SK-N-SH (cell line): ENCODE measurements around the gene USP40.

Experiments used
- EP300 ChIP-seq, 2 experiments: IDR thresholded peaks; 2 replicates each; pipeline versions ENCODE4 v1.4.0 to v1.6.1; 2012; ENCODE audit warnings: borderline replicate concordance in 1 of 2, low read depth in 1 of 2, low read length in 1 of 2
- FOXJ3 ChIP-seq: sonication (generic); formaldehyde crosslinking; IDR thresholded peaks from 2 replicates; pipeline ENCODE4 v1.5.1; 2020; ENCODE audit warnings: mild to moderate bottlenecking, missing genetic modification reagents
- GABPA ChIP-seq: IDR thresholded peaks from 2 replicates; pipeline ENCODE4 v1.4.0; 2012; ENCODE audit warnings: low read depth, mild to moderate bottlenecking
- NRF1 ChIP-seq: IDR thresholded peaks from 2 replicates; pipeline ENCODE4 v1.6.1; 2012; ENCODE audit warnings: low read depth, mild to moderate bottlenecking, low read length
- SMC3 ChIP-seq: IDR thresholded peaks from 2 replicates; pipeline ENCODE4 v1.6.1; 2012; ENCODE audit warnings: low read depth, low read length, improper control_type of control experiment
- TF ChIP-seq, protein P1 (sequence below): fragments of 200-600 bp; sonication (generic); IDR thresholded peaks from 2 replicates; pipeline ENCODE4 v1.6.1; 2017; ENCODE audit warnings: antibody characterized with exemption, mild to moderate bottlenecking, moderate library complexity
- TF ChIP-seq, protein P2 (sequence below): IDR thresholded peaks from 2 replicates; pipeline ENCODE4 v1.4.0; 2012; ENCODE audit warnings: low read depth
- TF ChIP-seq, protein P3 (sequence below): IDR thresholded peaks from 2 replicates; pipeline ENCODE4 v1.4.0; 2012; ENCODE audit warnings: low read depth, borderline replicate concordance

DNA sequence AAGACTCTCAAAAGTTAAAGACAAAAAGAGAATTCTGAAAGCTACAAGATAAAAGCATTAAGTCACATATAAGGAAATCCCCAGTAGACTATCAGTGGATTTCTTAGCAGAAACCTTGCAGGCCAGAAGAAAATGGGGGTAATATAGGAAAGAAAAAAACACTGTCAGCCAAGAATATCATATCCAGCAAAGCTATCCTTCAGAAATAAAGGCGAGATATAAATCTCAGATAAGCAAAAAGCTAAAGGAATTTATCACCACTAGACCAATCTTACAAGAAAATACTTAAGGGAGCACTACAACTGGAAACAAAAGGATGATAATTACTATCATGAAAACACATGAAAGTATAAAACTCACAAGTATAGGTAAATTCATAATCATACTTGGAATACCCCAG, 63.1 kb downstream of the USP40 start:
- TF ChIP-seq, protein P1, sequence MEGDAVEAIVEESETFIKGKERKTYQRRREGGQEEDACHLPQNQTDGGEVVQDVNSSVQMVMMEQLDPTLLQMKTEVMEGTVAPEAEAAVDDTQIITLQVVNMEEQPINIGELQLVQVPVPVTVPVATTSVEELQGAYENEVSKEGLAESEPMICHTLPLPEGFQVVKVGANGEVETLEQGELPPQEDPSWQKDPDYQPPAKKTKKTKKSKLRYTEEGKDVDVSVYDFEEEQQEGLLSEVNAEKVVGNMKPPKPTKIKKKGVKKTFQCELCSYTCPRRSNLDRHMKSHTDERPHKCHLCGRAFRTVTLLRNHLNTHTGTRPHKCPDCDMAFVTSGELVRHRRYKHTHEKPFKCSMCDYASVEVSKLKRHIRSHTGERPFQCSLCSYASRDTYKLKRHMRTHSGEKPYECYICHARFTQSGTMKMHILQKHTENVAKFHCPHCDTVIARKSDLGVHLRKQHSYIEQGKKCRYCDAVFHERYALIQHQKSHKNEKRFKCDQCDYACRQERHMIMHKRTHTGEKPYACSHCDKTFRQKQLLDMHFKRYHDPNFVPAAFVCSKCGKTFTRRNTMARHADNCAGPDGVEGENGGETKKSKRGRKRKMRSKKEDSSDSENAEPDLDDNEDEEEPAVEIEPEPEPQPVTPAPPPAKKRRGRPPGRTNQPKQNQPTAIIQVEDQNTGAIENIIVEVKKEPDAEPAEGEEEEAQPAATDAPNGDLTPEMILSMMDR, result no peak
- no peak for TF ChIP-seq NRF1
- no peak for TF ChIP-seq GABPA
- no peak for TF ChIP-seq EP300 (IDR thresholded peaks at IDR 0.05; ENCODE audit: borderline replicate concordance in 1 of 2, low read depth in 1 of 2, low read length in 1 of 2)
- TF ChIP-seq, protein P2, sequence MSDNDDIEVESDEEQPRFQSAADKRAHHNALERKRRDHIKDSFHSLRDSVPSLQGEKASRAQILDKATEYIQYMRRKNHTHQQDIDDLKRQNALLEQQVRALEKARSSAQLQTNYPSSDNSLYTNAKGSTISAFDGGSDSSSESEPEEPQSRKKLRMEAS, result no peak
- no peak for TF ChIP-seq SMC3
- TF ChIP-seq, protein P3, sequence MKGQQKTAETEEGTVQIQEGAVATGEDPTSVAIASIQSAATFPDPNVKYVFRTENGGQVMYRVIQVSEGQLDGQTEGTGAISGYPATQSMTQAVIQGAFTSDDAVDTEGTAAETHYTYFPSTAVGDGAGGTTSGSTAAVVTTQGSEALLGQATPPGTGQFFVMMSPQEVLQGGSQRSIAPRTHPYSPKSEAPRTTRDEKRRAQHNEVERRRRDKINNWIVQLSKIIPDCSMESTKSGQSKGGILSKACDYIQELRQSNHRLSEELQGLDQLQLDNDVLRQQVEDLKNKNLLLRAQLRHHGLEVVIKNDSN, result no peak
- TF ChIP-seq FOXJ3 (CRISPR knock-in tag), result no peak
